ENCODE measurements around the gene RAB7A. TPM values are rescaled to one million over a fixed set of nuclear protein-coding genes. Genes with fewer than 3 reads are reported as not detected.

Gene RAB7A
- total and polyA plus RNA-seq, 3 experiments from 2014 or later = 206 to 285 (median 260) TPM

DNA sequence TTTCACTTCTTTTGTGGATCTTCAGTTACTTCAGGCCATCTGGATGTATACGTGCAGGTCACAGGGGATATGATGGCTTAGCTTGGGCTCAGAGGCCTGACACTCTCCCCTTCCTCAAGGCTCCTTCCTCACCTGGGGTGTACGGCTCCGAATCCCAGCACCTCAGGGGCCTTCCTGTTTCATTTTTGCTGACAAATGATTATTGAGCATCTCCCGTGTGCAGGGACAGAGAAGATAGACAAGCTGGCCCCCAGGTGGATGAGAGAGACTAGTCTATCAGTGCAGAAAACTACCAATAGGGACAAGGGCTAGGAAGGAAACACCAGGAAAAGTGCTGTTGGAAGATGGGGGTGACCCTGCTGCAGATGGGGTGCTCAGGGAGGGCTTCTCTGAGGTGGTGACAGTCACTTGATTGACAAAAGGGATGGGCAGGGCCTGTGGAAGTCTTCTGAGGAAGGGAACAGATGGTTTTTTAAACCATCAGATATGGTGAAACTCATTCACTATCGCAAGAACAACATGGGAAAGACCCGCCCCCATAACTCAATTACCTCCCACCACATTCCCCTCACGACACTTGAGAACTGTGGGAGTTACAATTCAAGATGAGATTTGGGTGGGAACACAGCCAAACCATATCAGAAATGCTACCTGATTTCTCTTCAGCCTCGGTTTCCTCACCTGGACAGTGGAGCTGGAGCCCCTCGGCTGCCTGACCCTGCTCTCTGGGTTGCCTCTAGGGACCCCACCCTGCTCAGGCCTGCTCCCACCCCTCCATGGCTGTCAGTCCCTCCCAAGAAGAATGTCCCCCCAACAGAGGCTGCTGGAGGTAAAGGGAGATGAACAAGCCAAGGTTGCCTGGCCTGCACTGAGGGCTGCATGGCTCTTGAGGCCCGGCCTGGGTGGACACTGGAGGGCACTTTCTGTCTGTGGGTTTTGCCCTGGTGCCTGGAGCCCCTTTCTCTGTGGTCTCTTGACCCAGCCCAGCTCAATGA is 116.2 kb downstream of the RAB7A start:
- Histone ChIP-seq H3K27ac (ENCODE audit: low read depth, low read length) (no peak overlapping the region), H3K27me3 (ENCODE audit: insufficient read depth, low read length, poor library complexity, severe bottlenecking) (no peaks in the 10 kb centered on the region), H3K4me1 (ENCODE audit: insufficient read depth, low read length) (peaks cover 11% of the 10 kb centered on the region), H3K4me3 (ENCODE audit: low read length) (no peak overlapping the region), H3K9me3 (ENCODE audit: low read length) (no peaks in the 10 kb centered on the region), H3K36me3 (ENCODE audit: insufficient read depth, low read length) (no peaks in the 10 kb centered on the region)
- no peak for DNase-seq
- no peaks in the 10 kb centered on the region for H3K27me3 Mint-ChIP-seq
- POLR2A ChIA-PET = no interaction called here
- CTCF ChIA-PET = no interaction called here
- no peaks in the 10 kb centered on the region for H3K36me3 Mint-ChIP-seq
- H3K9me3 Mint-ChIP-seq = no peaks in the 10 kb centered on the region
- H3K27ac Mint-ChIP-seq = peak overlapping the region in 3 of 8 donors; percentile 35 to 59 (median 45)
- no peak overlapping the region for H3K4me3 Mint-ChIP-seq
- H3K4me1 Mint-ChIP-seq = peaks cover 8 to 13% (median 12%) of the 10 kb centered on the region in 3 donors

DNA sequence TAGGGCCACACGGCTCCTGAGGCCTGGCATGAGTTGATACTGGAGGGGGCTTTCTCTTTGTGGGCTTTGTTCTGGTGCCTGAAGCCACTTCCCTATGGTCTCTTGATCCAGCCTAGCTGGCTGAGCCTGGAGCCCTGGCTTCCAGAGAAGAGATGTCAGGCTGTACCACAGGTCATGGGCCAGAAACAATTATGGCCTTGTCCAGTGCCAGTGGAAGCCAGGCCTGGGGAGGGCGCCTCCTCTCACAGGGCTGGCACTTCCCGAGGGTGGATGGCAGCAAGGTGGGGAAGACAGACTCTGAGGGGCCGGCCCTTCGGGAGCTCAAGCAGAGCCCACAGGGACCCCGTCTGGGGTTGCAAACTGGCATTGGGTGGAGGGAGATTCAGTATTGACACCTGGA is 118.5 kb downstream of the RAB7A start:
- H3K27ac Mint-ChIP-seq = peak overlapping the region in 3 of 8 donors; percentile 16 to 87 (median 23)
- no peak overlapping the region for H3K4me3 ChIP-seq (ENCODE audit: low read length)
- no peaks in the 10 kb centered on the region for H3K9me3 ChIP-seq (ENCODE audit: low read length)
- CTCF ChIA-PET = interaction anchor here (3.7 kb wide), 1 partner anchor 50 kb away, joined by 20 read pairs; no protein-coding TSS in a partner anchor
- H3K4me1 ChIP-seq (ENCODE audit: insufficient read depth, low read length) = peaks cover 11% of the 10 kb centered on the region
- no peak overlapping the region for H3K27ac ChIP-seq (ENCODE audit: low read depth, low read length)
- no peak for DNase-seq
- H3K36me3 ChIP-seq (ENCODE audit: insufficient read depth, low read length) = no peaks in the 10 kb centered on the region
- H3K4me1 Mint-ChIP-seq = peaks cover 8 to 13% (median 12%) of the 10 kb centered on the region in 3 donors
- H3K9me3 Mint-ChIP-seq = no peaks in the 10 kb centered on the region
- no peaks in the 10 kb centered on the region for H3K27me3 Mint-ChIP-seq
- H3K36me3 Mint-ChIP-seq = no peaks in the 10 kb centered on the region
- peak overlapping the region in 1 of 7 donors; percentile 54 for H3K4me3 Mint-ChIP-seq
- POLR2A ChIA-PET = no interaction called here
- H3K27me3 ChIP-seq (ENCODE audit: insufficient read depth, low read length, poor library complexity, severe bottlenecking) = no peaks in the 10 kb centered on the region

DNA sequence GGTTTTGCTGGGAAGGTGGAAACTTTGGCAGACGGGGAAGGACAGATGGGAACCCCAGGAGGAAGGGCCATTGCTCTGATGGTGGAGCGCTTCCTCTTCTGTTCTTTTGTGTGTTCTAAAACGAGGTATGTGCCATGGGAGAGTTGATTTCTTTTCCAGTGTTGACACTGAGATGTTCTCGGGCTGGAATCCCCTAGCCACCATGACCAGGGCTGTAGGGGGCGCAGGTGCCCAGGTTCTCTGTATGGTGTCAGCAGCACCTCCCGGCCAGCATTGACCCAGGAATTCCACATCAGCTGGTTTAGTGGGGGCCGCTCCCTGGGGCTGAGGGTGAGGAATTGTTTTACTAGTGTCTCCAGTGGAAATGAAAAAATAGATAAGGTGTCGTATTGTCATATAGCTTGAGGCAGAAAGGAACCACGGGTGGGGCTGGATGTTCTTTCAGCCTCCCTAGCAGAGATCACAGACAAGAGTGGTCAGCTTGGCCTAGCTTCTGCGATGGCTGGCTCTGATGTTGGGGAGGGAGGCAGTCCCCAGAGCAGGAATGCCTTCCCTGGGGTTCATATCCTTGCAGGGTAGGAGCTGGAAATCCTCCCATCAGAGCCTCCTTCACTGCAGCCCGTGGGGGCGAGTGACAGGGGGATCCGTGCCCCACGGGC is 119.3 kb downstream of the RAB7A start:
- H3K4me1 ChIP-seq (ENCODE audit: insufficient read depth, low read length) = peaks cover 11% of the 10 kb centered on the region
- peak overlapping the region; percentile 70 to 95 (median 83) for H3K4me3 Mint-ChIP-seq
- peaks cover 8 to 13% (median 12%) of the 10 kb centered on the region in 3 donors for H3K4me1 Mint-ChIP-seq
- H3K27me3 ChIP-seq (ENCODE audit: insufficient read depth, low read length, poor library complexity, severe bottlenecking) = no peaks in the 10 kb centered on the region
- H3K4me3 ChIP-seq (ENCODE audit: low read length) = peak overlapping the region; percentile 54
- H3K9me3 Mint-ChIP-seq = no peaks in the 10 kb centered on the region
- peak overlapping the region in 6 of 8 donors; percentile 23 to 90 (median 70) for H3K27ac Mint-ChIP-seq
- H3K9me3 ChIP-seq (ENCODE audit: low read length) = no peaks in the 10 kb centered on the region
- ChIA-PET CTCF (interaction anchor here (0.5 to 3.7 kb wide), 22 partner anchors 10 to 482 kb away, joined by 3 to 20 read pairs (median 4); partner anchors contain the start of gene ACAD9), POLR2A (interaction anchor here (0.9 kb wide), 1 partner anchor 34 kb away, joined by 4 read pairs; the partner anchor contains the start of gene ACAD9)
- H3K36me3 ChIP-seq (ENCODE audit: insufficient read depth, low read length) = no peaks in the 10 kb centered on the region
- no peaks in the 10 kb centered on the region for H3K27me3 Mint-ChIP-seq
- H3K36me3 Mint-ChIP-seq = no peaks in the 10 kb centered on the region
- no peak for DNase-seq
- peak overlapping the region; percentile 29 for H3K27ac ChIP-seq (ENCODE audit: low read depth, low read length)

DNA sequence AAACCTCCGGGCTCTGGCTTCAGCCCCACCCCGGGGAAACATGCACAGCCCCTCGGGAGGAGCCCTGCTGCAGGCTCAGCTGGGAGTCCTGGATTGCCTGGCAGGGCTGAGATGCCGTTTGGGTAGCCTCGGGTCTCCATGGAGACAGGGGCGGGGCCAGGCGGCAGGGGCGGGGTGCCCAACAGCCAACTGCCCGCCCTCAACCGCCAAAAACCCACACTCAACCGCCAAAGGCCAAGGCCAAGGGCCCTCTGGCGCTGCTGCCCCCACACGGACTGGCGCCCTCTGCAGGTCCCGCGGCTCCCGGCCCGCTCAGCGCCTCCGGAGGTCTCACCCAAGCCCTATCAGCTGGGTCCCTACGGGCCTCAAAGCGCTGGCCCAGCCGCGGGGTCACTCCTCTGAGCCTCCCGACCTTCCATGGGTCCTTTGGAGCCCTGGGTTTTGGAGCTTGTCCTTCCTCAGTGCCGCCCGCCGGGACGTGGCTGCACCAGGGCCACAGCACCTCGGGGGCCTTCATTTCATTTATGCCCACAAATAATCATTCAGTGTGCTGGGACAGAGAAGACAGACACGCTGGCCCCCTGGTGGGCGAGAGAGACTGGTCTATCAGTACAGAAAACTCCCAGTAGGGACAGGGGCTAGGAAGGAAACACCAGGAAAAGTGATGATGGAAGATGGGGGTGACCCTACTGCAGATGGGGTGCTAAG is 119.9 kb downstream of the RAB7A start:
- Histone ChIP-seq H3K4me3 (ENCODE audit: low read length) (peak overlapping the region; percentile 54), H3K9me3 (ENCODE audit: low read length) (no peaks in the 10 kb centered on the region), H3K4me1 (ENCODE audit: insufficient read depth, low read length) (peaks cover 11% of the 10 kb centered on the region), H3K36me3 (ENCODE audit: insufficient read depth, low read length) (no peaks in the 10 kb centered on the region), H3K27me3 (ENCODE audit: insufficient read depth, low read length, poor library complexity, severe bottlenecking) (no peaks in the 10 kb centered on the region), H3K27ac (ENCODE audit: low read depth, low read length) (peak overlapping the region; percentile 29)
- CTCF ChIA-PET = interaction anchor here (0.5 to 3.7 kb wide), 22 partner anchors 9 to 481 kb away, joined by 3 to 20 read pairs (median 4); partner anchors contain the start of gene ACAD9
- H3K27me3 Mint-ChIP-seq = no peaks in the 10 kb centered on the region
- H3K9me3 Mint-ChIP-seq = no peaks in the 10 kb centered on the region
- peaks cover 8 to 13% (median 12%) of the 10 kb centered on the region in 3 donors for H3K4me1 Mint-ChIP-seq
- POLR2A ChIA-PET = interaction anchor here (0.9 kb wide), 1 partner anchor 33 kb away, joined by 4 read pairs; the partner anchor contains the start of gene ACAD9
- H3K27ac Mint-ChIP-seq = peak overlapping the region in 7 of 8 donors; percentile 27 to 90 (median 79)
- peak; percentile 69 to 84 (median 70) for DNase-seq
- H3K36me3 Mint-ChIP-seq = no peaks in the 10 kb centered on the region
- H3K4me3 Mint-ChIP-seq = peak overlapping the region; percentile 46 to 95 (median 83)

DNA sequence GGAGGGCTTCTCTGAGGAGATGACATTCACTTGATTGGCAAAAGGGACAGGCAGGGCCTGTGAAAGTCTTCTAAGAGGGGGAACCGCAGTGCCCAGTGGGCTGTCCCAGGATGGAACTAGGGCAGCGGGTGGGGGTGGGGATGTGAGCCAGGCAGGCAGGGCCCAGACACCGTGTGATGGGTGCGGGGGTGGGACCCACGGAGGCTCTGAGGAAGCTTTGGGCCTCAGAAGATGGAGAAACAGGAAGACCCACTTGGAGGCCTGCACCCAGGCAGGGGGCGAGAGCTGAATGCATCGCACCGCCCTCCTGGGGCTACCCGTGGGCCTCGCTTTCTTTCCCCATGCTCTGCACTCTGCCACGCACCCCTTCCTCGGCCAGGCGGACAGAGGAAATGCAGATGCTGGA is 120.5 kb downstream of the RAB7A start:
- H3K27me3 Mint-ChIP-seq = no peaks in the 10 kb centered on the region
- ChIA-PET CTCF (interaction anchor here (0.9 to 3.7 kb wide), 14 partner anchors 9 to 229 kb away, joined by 3 to 20 read pairs (median 4); partner anchors contain the start of gene ACAD9), POLR2A (no interaction called here)
- DNase-seq = no peak
- H3K9me3 ChIP-seq (ENCODE audit: low read length) = no peaks in the 10 kb centered on the region
- peak overlapping the region; percentile 46 to 95 (median 83) for H3K4me3 Mint-ChIP-seq
- H3K36me3 ChIP-seq (ENCODE audit: insufficient read depth, low read length) = no peaks in the 10 kb centered on the region
- H3K4me1 ChIP-seq (ENCODE audit: insufficient read depth, low read length) = peaks cover 11% of the 10 kb centered on the region
- no peaks in the 10 kb centered on the region for H3K9me3 Mint-ChIP-seq
- peak overlapping the region; percentile 54 for H3K4me3 ChIP-seq (ENCODE audit: low read length)
- peaks cover 8 to 13% (median 12%) of the 10 kb centered on the region in 3 donors for H3K4me1 Mint-ChIP-seq
- no peaks in the 10 kb centered on the region for H3K36me3 Mint-ChIP-seq
- H3K27me3 ChIP-seq (ENCODE audit: insufficient read depth, low read length, poor library complexity, severe bottlenecking) = no peaks in the 10 kb centered on the region
- H3K27ac ChIP-seq (ENCODE audit: low read depth, low read length) = peak overlapping the region; percentile 29
- peak overlapping the region in 6 of 8 donors; percentile 27 to 84 (median 78) for H3K27ac Mint-ChIP-seq

DNA sequence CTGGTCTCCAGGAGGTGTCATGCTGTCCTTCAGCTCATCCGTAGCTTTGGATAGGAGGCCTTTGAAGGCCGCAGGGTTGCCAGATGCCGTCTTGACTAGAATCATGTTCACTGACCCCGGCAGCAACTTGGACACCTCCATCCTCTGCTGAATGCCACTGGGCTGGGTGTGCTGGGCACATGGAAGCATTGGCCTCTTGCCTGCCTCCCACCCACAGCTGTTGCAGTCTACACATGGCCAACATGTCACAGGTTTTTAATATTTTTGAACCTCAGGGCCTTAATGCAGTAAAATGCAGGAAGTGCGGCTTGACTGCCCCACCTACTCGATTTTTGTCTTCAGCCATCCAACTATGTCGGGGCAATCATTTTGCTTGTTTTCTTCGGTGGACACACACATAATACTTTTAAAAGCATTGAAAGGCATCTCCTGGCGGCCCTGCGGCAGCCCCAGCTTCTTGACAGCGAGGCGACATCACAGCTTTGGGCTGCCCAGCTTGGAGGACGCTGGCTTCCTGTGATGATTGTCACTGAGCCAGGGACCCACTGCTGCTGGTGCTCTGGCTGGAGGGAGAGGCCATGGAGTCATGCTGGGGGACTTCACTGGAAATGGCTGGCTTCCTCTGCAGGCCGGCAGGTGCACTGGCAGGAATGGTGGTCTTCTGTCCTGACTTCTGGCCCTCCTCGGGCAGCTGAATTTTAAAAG is 121.8 kb downstream of the RAB7A start:
- peaks cover 11% of the 10 kb centered on the region for H3K4me1 ChIP-seq (ENCODE audit: insufficient read depth, low read length)
- Mint-ChIP-seq H3K4me1 (peaks cover 8 to 13% (median 12%) of the 10 kb centered on the region in 3 donors), H3K36me3 (no peaks in the 10 kb centered on the region), H3K27ac (peak overlapping the region in 1 of 8 donors; percentile 32), H3K9me3 (peaks cover 0 to 5% (median 0%) of the 10 kb centered on the region in 5 donors), H3K4me3 (no peak overlapping the region), H3K27me3 (peaks cover 0 to 3% of the 10 kb centered on the region in 2 donors)
- H3K4me3 ChIP-seq (ENCODE audit: low read length) = no peak overlapping the region
- no peaks in the 10 kb centered on the region for H3K27me3 ChIP-seq (ENCODE audit: insufficient read depth, low read length, poor library complexity, severe bottlenecking)
- CTCF ChIA-PET = interaction anchor here (0.7 to 3.7 kb wide), 4 partner anchors 53 to 231 kb away, joined by 3 to 20 read pairs (median 6); no protein-coding TSS in a partner anchor
- no peaks in the 10 kb centered on the region for H3K9me3 ChIP-seq (ENCODE audit: low read length)
- POLR2A ChIA-PET = interaction anchor here (0.6 kb wide), 1 partner anchor 239 kb away, joined by 10 read pairs; no protein-coding TSS in a partner anchor
- no peak overlapping the region for H3K27ac ChIP-seq (ENCODE audit: low read depth, low read length)
- no peak for DNase-seq
- H3K36me3 ChIP-seq (ENCODE audit: insufficient read depth, low read length) = no peaks in the 10 kb centered on the region

DNA sequence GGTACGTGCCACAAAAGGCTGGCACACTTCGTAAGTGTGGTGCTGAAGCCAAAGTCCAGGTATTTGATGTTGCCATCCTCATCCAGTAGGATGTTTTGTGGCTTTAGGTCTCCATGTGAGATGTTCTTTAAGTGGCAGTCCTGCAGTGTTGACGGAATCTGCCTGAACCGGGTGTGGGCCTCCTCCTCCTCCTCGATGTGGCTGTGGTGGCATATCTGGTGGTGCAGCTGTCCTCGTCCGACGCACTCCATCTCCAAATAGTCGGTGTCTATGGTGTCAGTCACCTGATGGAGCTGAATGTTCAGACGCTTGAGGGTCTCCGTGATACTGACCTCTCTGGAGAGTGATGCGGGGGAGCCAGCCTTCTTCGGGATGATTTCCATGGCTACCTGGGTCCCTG is 123.0 kb downstream of the RAB7A start:
- peaks cover 8 to 13% (median 12%) of the 10 kb centered on the region in 3 donors for H3K4me1 Mint-ChIP-seq
- Histone ChIP-seq H3K9me3 (ENCODE audit: low read length) (no peaks in the 10 kb centered on the region), H3K36me3 (ENCODE audit: insufficient read depth, low read length) (no peaks in the 10 kb centered on the region), H3K27ac (ENCODE audit: low read depth, low read length) (no peak overlapping the region), H3K4me1 (ENCODE audit: insufficient read depth, low read length) (peaks cover 11% of the 10 kb centered on the region), H3K27me3 (ENCODE audit: insufficient read depth, low read length, poor library complexity, severe bottlenecking) (no peaks in the 10 kb centered on the region), H3K4me3 (ENCODE audit: low read length) (no peak overlapping the region)
- H3K36me3 Mint-ChIP-seq = peaks cover 0 to under 1% (median 0%) of the 10 kb centered on the region in 3 donors
- H3K9me3 Mint-ChIP-seq = peaks cover 0 to 8% (median 2%) of the 10 kb centered on the region in 5 donors
- H3K27ac Mint-ChIP-seq = no peak overlapping the region
- peaks cover 0 to 3% of the 10 kb centered on the region in 2 donors for H3K27me3 Mint-ChIP-seq
- ChIA-PET POLR2A (no interaction called here), CTCF (no interaction called here)
- DNase-seq = no peak
- H3K4me3 Mint-ChIP-seq = no peak overlapping the region

Data from CD8-positive, alpha-beta memory T cell (primary cell).